GM12891 (cell line): ENCODE data around the gene PYCARD.

ENCODE experiments used
- POLR2A ChIP-seq: IDR thresholded peaks from 2 replicates; pipeline ENCODE4 v1.6.1; 2011; ENCODE audit warnings: low read depth, low read length, control low read depth
- POLR2AphosphoS5 ChIP-seq: IDR thresholded peaks from 2 replicates; pipeline ENCODE4 v1.6.1; 2011; ENCODE audit warnings: low read depth, low read length, control low read depth
- POU2F2 ChIP-seq: IDR thresholded peaks from 2 replicates; pipeline ENCODE4 v1.6.1; 2011; ENCODE audit warnings: low read depth, mild to moderate bottlenecking, control low read depth, low read length, moderate library complexity
- SPI1 ChIP-seq: IDR thresholded peaks from 2 replicates; pipeline ENCODE4 v1.6.1; 2011; ENCODE audit warnings: low read depth, low read length, control low read depth
- TAF1 ChIP-seq: IDR thresholded peaks from 2 replicates; pipeline ENCODE4 v1.6.1; 2011; ENCODE audit warnings: low read depth, low read length, control low read depth

GRCh38 chr16:31250782-31251384, 48.3 kb upstream of the PYCARD start:
- no peak for TF ChIP-seq POLR2A
- TF ChIP-seq POLR2AphosphoS5 = no peak
- no peak for TF ChIP-seq TAF1
- TF ChIP-seq SPI1 = no peak
- TF ChIP-seq POU2F2 = no peak
